Stimulated activated CD4-positive, alpha-beta T cell treated with anti-CD3 and anti-CD28 coated beads, TNF-alpha, amount 100 ng/mL, for 4 hours (primary cell): ENCODE data around the gene FAF1.

ENCODE experiments used
- DNase-seq, 3 experiments: peaks; one replicate each; pipeline ENCODE4 v3.0.0-alpha.2; 2020; ENCODE audit warnings: low read depth in 3 of 3

FAF1 gene

GRCh38 chr1:50417946-50418599, 542.0 kb downstream of the FAF1 start:
- no peak for DNase-seq

- DNase-seq, result no peak
These were observed 542.6 kb downstream of the FAF1 start for GRCh38 chr1:50417507-50417906.

GRCh38 chr1:50416553-50417453, 543.3 kb downstream of the FAF1 start:
- no peak for DNase-seq

GRCh38 chr1:50416150-50416527, 543.9 kb downstream of the FAF1 start:
- DNase-seq, result no peak

- DNase-seq, result no peak
These were observed 544.6 kb downstream of the FAF1 start for GRCh38 chr1:50415235-50416149.

- DNase-seq, result no peak
These were observed 545.2 kb downstream of the FAF1 start for GRCh38 chr1:50414853-50415234.

- DNase-seq, result no peak
These were observed 547.1 kb downstream of the FAF1 start for GRCh38 chr1:50412813-50413476.

GRCh38 chr1:50405814-50406213, 554.3 kb downstream of the FAF1 start:
- DNase-seq, result no peak

GRCh38 chr1:50393522-50394120, 566.4 kb downstream of the FAF1 start:
- DNase-seq, result no peak
